MM.1S (cell line): ENCODE data around the gene USP20.

ENCODE experiments used
- DNase-seq: peaks from one replicate; pipeline ENCODE4 v3.0.0-alpha.2; 2015
- H2AFZ ChIP-seq: fragments of 300-600 bp; sonication (generic); 2 replicates; pipeline ENCODE4 v1.6.0; 2016; ENCODE audit warnings: antibody characterized with exemption, low read length
- H3F3A ChIP-seq: fragments of 300-600 bp; sonication (generic); 2 replicates; pipeline ENCODE4 v1.6.1; 2016; ENCODE audit warnings: mild to moderate bottlenecking, antibody characterized with exemption, low read length, moderate library complexity, mixed read lengths; ENCODE audit not compliant: insufficient read depth
- H3K27ac ChIP-seq: fragments of 300-600 bp; sonication (generic); 2 replicates; pipeline ENCODE4 v1.5.1; 2016; ENCODE audit warnings: mild to moderate bottlenecking, low read length
- H3K27me3 ChIP-seq: fragments of 300-600 bp; sonication (generic); replicated peaks from 2 replicates; pipeline ENCODE4 v1.6.0; 2016; ENCODE audit warnings: low read length; ENCODE audit not compliant: insufficient read depth
- H3K36me3 ChIP-seq: fragments of 300-600 bp; sonication (generic); replicated peaks from 2 replicates; pipeline ENCODE4 v1.6.1; 2016; ENCODE audit warnings: mild to moderate bottlenecking, low read length, mixed read lengths; ENCODE audit not compliant: insufficient read depth
- H3K4me1 ChIP-seq: fragments of 300-600 bp; sonication (generic); 2 replicates; pipeline ENCODE4 v1.6.1; 2016; ENCODE audit warnings: low read length, mixed read lengths
- H3K4me2 ChIP-seq: fragments of 300-600 bp; sonication (generic); 2 replicates; pipeline ENCODE4 v1.6.0; 2016; ENCODE audit warnings: low read depth, low read length
- H3K4me3 ChIP-seq: fragments of 300-600 bp; sonication (generic); 2 replicates; pipeline ENCODE4 v1.5.1; 2016; ENCODE audit warnings: low read length, mixed read lengths
- H3K79me2 ChIP-seq: fragments of 300-600 bp; sonication (generic); 2 replicates; pipeline ENCODE4 v1.6.1; 2016; ENCODE audit warnings: mixed run types, low read length, mixed read lengths
- H3K9ac ChIP-seq: fragments of 300-600 bp; sonication (generic); 2 replicates; pipeline ENCODE4 v1.6.1; 2016; ENCODE audit warnings: low read length, mixed read lengths
- H3K9me2 ChIP-seq: fragments of 300-600 bp; sonication (generic); replicated peaks from 2 replicates; pipeline ENCODE4 v1.6.1; 2016; ENCODE audit warnings: mild to moderate bottlenecking, low read length, mixed read lengths; ENCODE audit not compliant: insufficient read depth
- H3K9me3 ChIP-seq: fragments of 300-600 bp; sonication (generic); replicated peaks from 2 replicates; pipeline ENCODE4 v1.6.1; 2016; ENCODE audit warnings: mild to moderate bottlenecking, low read length, mixed read lengths; ENCODE audit not compliant: insufficient read depth
- H4K20me1 ChIP-seq: fragments of 300-600 bp; sonication (generic); 2 replicates; pipeline ENCODE4 v1.6.1; 2016; ENCODE audit warnings: mild to moderate bottlenecking, low read length, moderate library complexity, mixed read lengths; ENCODE audit not compliant: insufficient read depth
- CTCF ChIP-seq: fragments of 300-600 bp; sonication (generic); IDR thresholded peaks from 2 replicates; pipeline ENCODE4 v1.5.1; 2016; ENCODE audit warnings: antibody characterized with exemption, low read length, mixed read lengths
- EZH2 ChIP-seq: fragments of 300-600 bp; sonication (generic); optimal IDR thresholded peaks from 2 replicates; pipeline ENCODE3; 2017; ENCODE audit warnings: low read depth, mild to moderate bottlenecking, antibody characterized with exemption, low read length, mixed read lengths
- EZH2phosphoT487 ChIP-seq: fragments of 300-600 bp; sonication (generic); IDR thresholded peaks from 2 replicates; pipeline ENCODE4 v1.6.1; 2018; ENCODE audit warnings: antibody characterized with exemption, low read length

Gene USP20

GRCh38 chr9:129810788-129811187 lies 24.5 kb upstream of the USP20 start:
- Histone ChIP-seq H3K4me3 (no peak overlapping the region), H3K9ac (no peak overlapping the region), H4K20me1 (no peaks in the 10 kb centered on the region), H3K4me2 (no peak overlapping the region), H3K4me1 (no peaks in the 10 kb centered on the region), H3K9me3 (no peaks in the 10 kb centered on the region), H3F3A (no peaks in the 10 kb centered on the region), H3K27me3 (no peaks in the 10 kb centered on the region), H3K27ac (no peak overlapping the region), H3K36me3 (peaks cover 4% of the 10 kb centered on the region), H2AFZ (no peak overlapping the region), H3K9me2 (no peaks in the 10 kb centered on the region), H3K79me2 (no peaks in the 10 kb centered on the region)
- TF ChIP-seq CTCF (no peak), EZH2phosphoT487 (no peak), EZH2 (no peak)
- no peak for DNase-seq

- Histone ChIP-seq H4K20me1 (no peaks in the 10 kb centered on the region), H3K79me2 (no peaks in the 10 kb centered on the region), H3K36me3 (peaks cover 5% of the 10 kb centered on the region), H3K9ac (no peak overlapping the region), H3K27ac (no peak overlapping the region), H3K4me1 (no peaks in the 10 kb centered on the region), H3F3A (no peaks in the 10 kb centered on the region), H3K27me3 (no peaks in the 10 kb centered on the region), H3K4me3 (no peak overlapping the region), H2AFZ (no peak overlapping the region), H3K9me2 (no peaks in the 10 kb centered on the region), H3K4me2 (no peak overlapping the region), H3K9me3 (no peaks in the 10 kb centered on the region)
- DNase-seq: no peak
- TF ChIP-seq CTCF: no peak
- no peak for TF ChIP-seq EZH2
- no peak for TF ChIP-seq EZH2phosphoT487
These were observed 23.3 kb upstream of the USP20 start for GRCh38 chr9:129811967-129812363.

GRCh38 chr9:129812385-129812784 lies 22.9 kb upstream of the USP20 start:
- H2AFZ ChIP-seq: no peak overlapping the region
- no peak overlapping the region for H3K27ac ChIP-seq
- H3K4me3 ChIP-seq: no peak overlapping the region
- H3K9ac ChIP-seq: no peak overlapping the region
- H3K36me3 ChIP-seq: peaks cover 7% of the 10 kb centered on the region
- no peaks in the 10 kb centered on the region for H3K27me3 ChIP-seq
- no peaks in the 10 kb centered on the region for H3K4me1 ChIP-seq
- no peak for DNase-seq
- TF ChIP-seq CTCF (no peak), EZH2phosphoT487 (no peak), EZH2 (no peak)
- no peaks in the 10 kb centered on the region for H3F3A ChIP-seq
- H3K9me3 ChIP-seq: no peaks in the 10 kb centered on the region
- no peak overlapping the region for H3K4me2 ChIP-seq
- H3K9me2 ChIP-seq: no peaks in the 10 kb centered on the region
- H4K20me1 ChIP-seq: no peaks in the 10 kb centered on the region
- no peaks in the 10 kb centered on the region for H3K79me2 ChIP-seq
